Breast epithelium (tissue), 4 donors: Measurements from ENCODE around the gene NKX3-2. TPM values are rescaled to one million over a fixed set of nuclear protein-coding genes. Genes with fewer than 3 reads are reported as not detected.

Source experiments
- DNase-seq, 2 donors: peaks; one replicate each; pipeline ENCODE4 v3.0.0-alpha.2; 2019; ENCODE audit warnings: low spot score in 2 of 2
- H3K27ac ChIP-seq, 2 donors: fragments of 200-600 bp; sonication (generic) in 1 of 2; one replicate each; pipeline ENCODE4 v1.5.1; 2016 to 2019; ENCODE audit warnings: mild to moderate bottlenecking in 1 of 2
- H3K27me3 ChIP-seq, 2 donors: fragments of 200-600 bp; sonication (generic) in 1 of 2; one replicate each; pipeline versions ENCODE4 v1.5.1 to v1.6.0; 2017 to 2019; ENCODE audit warnings: control low read depth in 1 of 2, mild to moderate bottlenecking in 1 of 2
- H3K36me3 ChIP-seq: fragments of 200-600 bp; one replicate; pipeline ENCODE4 v1.5.1; 2019
- H3K4me1 ChIP-seq, 2 donors: fragments of 200-600 bp; sonication (generic); one replicate each; pipeline ENCODE4 v1.5.1; 2016 to 2019; ENCODE audit warnings: control low read depth in 1 of 2
- H3K4me3 ChIP-seq, 3 donors: fragments of 200-600 bp; sonication (generic); 1 replicate in 2 of 3; 2 replicates in 1 of 3; pipeline ENCODE4 v1.5.1; 2016 to 2019; ENCODE audit warnings: mild to moderate bottlenecking in 3 of 3, moderate library complexity in 2 of 3
- H3K9me3 ChIP-seq, 2 donors: fragments of 200-600 bp; sonication (generic) in 1 of 2; one replicate each; pipeline ENCODE4 v1.5.1; 2016 to 2019; ENCODE audit warnings: control low read depth in 1 of 2
- POLR2A ChIP-seq: fragments of 450-650 bp; IDR thresholded peaks from one replicate; pipeline ENCODE4 v1.6.1; 2016; ENCODE audit warnings: antibody characterized with exemption, mild to moderate bottlenecking, moderate library complexity
- POLR2AphosphoS5 ChIP-seq, 3 donors: sonication (generic); formaldehyde crosslinking; IDR thresholded peaks; one replicate each; pipeline ENCODE4 v1.6.1; 2017; ENCODE audit warnings: antibody characterized with exemption in 3 of 3
- intact Hi-C: fragments of 100-400 bp; cut with DNase I; formaldehyde crosslinking; loops from one replicate; pipeline ENCODE4 v1.15.1; 2023; ENCODE audit warnings: low total_unique reads
- total RNA-seq, 3 donors: library from RNA; depleted of rRNA; stranded (reverse); fragments of >200 nt; gene quantifications; one replicate each; pipeline ENCODE4 v1.1.0, GENCODE V29; 2016
- TF ChIP-seq, protein P1 (sequence below), 3 donors: fragments of 450-650 bp; IDR thresholded peaks; one replicate each; pipeline ENCODE4 v1.5.1; 2016 to 2017; ENCODE audit warnings: antibody characterized with exemption in 3 of 3, mild to moderate bottlenecking in 3 of 3, moderate library complexity in 3 of 3

NKX3-2 gene
- total RNA-seq, 3 donors from 2014 or later: under 0.01 TPM; not detected in 2

DNA sequence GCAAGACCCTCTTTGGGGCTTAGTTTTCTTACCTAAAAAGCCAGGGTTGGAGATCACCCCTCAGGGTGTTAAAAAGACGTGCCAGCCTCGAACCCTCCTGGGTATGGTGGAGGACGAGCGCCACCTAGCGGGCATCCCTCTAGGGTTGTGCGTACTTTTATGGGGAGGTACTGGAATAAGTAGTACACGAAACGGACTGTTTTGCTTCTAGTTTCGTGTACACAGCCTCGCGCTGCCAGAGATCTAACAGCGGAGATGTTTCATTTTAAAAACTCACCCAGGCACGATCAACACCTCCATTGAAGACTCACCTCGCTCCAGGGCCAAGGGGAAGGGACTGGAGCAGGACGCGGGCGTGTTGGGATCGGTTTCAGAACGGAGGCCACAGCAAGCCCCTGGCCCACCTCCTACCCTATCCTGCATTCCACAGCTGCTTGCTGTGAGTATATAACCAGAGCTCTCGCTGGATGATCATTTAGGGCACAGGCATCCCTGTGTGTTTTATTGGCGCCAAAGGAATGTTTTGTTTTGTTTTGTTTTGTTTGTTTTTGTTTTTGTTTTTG, 4.8 kb upstream of the NKX3-2 start:
- intact Hi-C loops: loop anchor here (5.0 to 10.0 kb wide), 2 partner anchors 362 to 694 kb away; no protein-coding TSS in a partner anchor

DNA sequence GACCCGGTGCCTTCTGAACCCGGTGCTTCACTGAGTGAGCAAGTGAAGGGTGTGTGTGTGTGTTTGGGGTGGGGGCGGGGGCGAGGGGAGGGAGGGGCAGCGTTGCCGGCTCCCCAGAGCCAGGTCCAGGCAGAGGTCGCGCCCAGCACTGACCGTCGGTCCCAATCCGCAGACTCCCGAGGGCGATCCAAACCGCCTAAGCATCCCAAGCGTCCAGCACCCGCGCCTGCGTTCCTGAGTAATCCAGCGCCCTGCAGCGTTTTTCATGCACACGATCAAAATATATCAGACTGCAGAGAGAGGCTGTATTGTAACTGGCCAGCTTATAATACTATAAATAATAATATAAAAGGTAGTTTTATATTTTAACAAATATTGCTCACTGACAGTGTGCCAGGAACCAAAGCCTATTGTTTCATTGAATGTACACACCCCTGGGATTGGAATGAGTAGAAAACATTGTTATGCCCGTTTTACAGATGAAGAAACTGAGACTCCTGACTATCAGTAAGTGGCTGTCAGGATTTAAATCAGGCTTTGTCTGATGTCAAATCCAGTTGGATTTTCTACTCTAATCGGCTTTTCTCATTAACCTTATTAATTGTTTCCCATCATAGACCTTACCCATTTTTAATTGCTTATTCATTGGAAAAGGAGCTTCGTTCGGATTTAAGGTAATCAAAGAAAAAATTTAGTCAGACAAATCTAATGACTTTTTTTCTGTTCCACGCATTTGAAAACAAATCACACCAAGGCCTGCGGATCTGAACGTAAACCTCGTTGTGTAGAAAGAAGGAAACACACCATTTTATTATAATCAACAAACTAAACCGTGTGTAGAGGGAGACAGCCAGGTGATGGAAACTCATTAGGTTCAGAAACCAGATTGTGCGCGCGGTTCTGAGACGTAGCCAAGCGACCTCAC, 4.0 kb upstream of the NKX3-2 start:
- peaks cover 7 to 9% of the 10 kb centered on the region in 2 donors for H3K4me1 ChIP-seq
- DNase-seq: no peak
- H3K9me3 ChIP-seq: peaks cover 0 to 14% of the 10 kb centered on the region in 2 donors
- H3K27ac ChIP-seq: no peak overlapping the region
- H3K36me3 ChIP-seq: no peaks in the 10 kb centered on the region
- peak overlapping the region; percentile 33 to 68 (median 39) for H3K4me3 ChIP-seq
- no peak for TF ChIP-seq POLR2A
- TF ChIP-seq, protein P1, sequence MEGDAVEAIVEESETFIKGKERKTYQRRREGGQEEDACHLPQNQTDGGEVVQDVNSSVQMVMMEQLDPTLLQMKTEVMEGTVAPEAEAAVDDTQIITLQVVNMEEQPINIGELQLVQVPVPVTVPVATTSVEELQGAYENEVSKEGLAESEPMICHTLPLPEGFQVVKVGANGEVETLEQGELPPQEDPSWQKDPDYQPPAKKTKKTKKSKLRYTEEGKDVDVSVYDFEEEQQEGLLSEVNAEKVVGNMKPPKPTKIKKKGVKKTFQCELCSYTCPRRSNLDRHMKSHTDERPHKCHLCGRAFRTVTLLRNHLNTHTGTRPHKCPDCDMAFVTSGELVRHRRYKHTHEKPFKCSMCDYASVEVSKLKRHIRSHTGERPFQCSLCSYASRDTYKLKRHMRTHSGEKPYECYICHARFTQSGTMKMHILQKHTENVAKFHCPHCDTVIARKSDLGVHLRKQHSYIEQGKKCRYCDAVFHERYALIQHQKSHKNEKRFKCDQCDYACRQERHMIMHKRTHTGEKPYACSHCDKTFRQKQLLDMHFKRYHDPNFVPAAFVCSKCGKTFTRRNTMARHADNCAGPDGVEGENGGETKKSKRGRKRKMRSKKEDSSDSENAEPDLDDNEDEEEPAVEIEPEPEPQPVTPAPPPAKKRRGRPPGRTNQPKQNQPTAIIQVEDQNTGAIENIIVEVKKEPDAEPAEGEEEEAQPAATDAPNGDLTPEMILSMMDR (IDR thresholded peaks at IDR 0.05): no peak
- TF ChIP-seq POLR2AphosphoS5 (IDR thresholded peaks at IDR 0.05): no peak
- H3K27me3 ChIP-seq: peaks cover 22 to 68% of the 10 kb centered on the region in 2 donors
- intact Hi-C loops: loop anchor here (5.0 to 10.0 kb wide), 2 partner anchors 361 to 694 kb away; no protein-coding TSS in a partner anchor

More for the DNA sequence above, 4.8 kb upstream of the NKX3-2 start:
- H3K9me3 ChIP-seq: peaks cover 0 to 14% of the 10 kb centered on the region in 2 donors
- H3K4me1 ChIP-seq: peaks cover 6 to 7% of the 10 kb centered on the region in 2 donors
- peak; percentile 56 to 68 for DNase-seq
- H3K36me3 ChIP-seq: no peaks in the 10 kb centered on the region
- no peak for TF ChIP-seq POLR2AphosphoS5 (IDR thresholded peaks at IDR 0.05)
- TF ChIP-seq, protein P1 (IDR thresholded peaks at IDR 0.05): peak in 2 of 3 donors; percentile 67 to 84
- H3K27me3 ChIP-seq: peaks cover 19 to 61% of the 10 kb centered on the region in 2 donors
- H3K27ac ChIP-seq: no peak overlapping the region
- peak overlapping the region in 2 of 3 donors; percentile 20 to 56 for H3K4me3 ChIP-seq

DNA sequence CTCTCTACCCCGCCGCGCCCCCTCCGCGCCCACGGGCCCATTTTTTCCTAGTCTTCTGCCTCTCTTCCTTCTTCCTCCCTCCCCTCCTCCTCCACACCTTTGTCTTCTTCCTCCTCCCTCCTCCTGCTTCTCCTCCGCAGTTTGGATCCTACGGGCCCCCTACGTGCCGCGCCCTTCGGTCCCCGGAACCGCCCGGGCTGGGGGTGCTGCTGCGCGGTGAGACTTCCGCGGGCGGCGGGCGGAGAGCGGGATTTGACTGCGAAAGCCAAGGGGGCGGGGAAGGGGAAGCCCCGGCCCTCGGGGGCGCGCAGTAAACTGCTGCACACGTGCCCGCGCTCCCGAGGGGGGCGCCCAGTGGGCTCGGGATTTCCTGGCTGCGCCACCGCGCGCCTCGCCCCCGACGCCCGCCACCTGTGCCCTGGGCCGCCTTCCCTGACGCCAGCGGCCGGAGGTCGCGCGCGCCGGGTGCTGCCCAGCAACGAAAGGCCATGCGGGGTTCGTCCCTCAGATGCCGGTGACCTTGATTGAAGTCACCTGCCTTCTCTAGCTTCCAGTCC, 3.3 kb upstream of the NKX3-2 start:
- intact Hi-C loops: loop anchor here (5.0 to 10.0 kb wide), 2 partner anchors 360 to 693 kb away; no protein-coding TSS in a partner anchor
- no peak for TF ChIP-seq POLR2A
- TF ChIP-seq, protein P1 (IDR thresholded peaks at IDR 0.05): no peak
- TF ChIP-seq POLR2AphosphoS5 (IDR thresholded peaks at IDR 0.05): no peak
- H3K4me1 ChIP-seq: peaks cover 7 to 9% of the 10 kb centered on the region in 2 donors

DNA sequence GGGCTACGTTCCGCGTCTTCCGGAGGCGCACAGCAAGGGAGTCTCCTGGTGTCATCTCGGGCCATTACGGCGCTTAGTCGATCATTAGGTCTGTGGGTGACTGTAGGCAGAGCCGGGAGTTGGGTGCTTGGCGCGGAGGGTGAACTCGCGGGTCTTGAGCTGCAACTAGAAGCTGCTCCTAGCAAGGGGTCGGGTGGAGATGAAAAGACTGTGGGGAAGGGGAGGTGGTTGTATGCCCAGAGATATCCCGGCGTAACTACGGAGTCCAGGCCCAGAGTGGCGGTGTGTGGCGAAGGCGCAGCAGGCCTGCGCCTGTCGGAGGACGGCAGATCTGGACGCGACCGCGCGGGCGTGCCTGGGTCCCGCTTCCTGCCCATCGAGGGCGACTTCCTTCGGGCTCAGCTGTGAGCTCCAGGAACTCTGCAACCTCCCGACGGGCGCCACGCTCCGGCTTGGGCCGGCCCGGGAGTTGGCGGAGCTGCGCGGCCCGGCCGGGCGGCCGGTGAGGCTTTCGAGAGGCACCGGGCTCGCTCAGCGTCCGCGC, 2.7 kb upstream of the NKX3-2 start:
- Histone ChIP-seq H3K9me3 (peaks cover 0 to 12% of the 10 kb centered on the region in 2 donors), H3K27me3 (peaks cover 22 to 81% of the 10 kb centered on the region in 2 donors), H3K4me1 (peaks cover 7 to 9% of the 10 kb centered on the region in 2 donors), H3K27ac (no peak overlapping the region), H3K4me3 (peak overlapping the region; percentile 33 to 68 (median 39)), H3K36me3 (no peaks in the 10 kb centered on the region)
- TF ChIP-seq, protein P1 (IDR thresholded peaks at IDR 0.05): no peak
- TF ChIP-seq POLR2AphosphoS5 (IDR thresholded peaks at IDR 0.05) (no peak), POLR2A (no peak)
- no peak for DNase-seq
- intact Hi-C loops: loop anchor here (5.0 to 10.0 kb wide), 2 partner anchors 360 to 692 kb away; no protein-coding TSS in a partner anchor

More for the DNA sequence above, 3.3 kb upstream of the NKX3-2 start:
- peak overlapping the region; percentile 33 to 68 (median 39) for H3K4me3 ChIP-seq
- H3K9me3 ChIP-seq: peaks cover 0 to 17% of the 10 kb centered on the region in 2 donors
- H3K27ac ChIP-seq: no peak overlapping the region
- peaks cover 22 to 76% of the 10 kb centered on the region in 2 donors for H3K27me3 ChIP-seq
- H3K36me3 ChIP-seq: no peaks in the 10 kb centered on the region
- no peak for DNase-seq
